ENCODE data around the gene FXR2. TPM values are rescaled to one million over a fixed set of nuclear protein-coding genes. Genes with fewer than 3 reads are reported as not detected.
A peak's percentile ranks its signal among the peaks of the same experiment; 100 is the strongest.

Gene FXR2
- total RNA-seq, 3 donors from 2014 or later (not counting 1 experiment from before 2014, with no cell fraction given), result 23.7 to 40.2 (median 29.5) TPM

GRCh38 chr17:7560172-7561027, 54.3 kb downstream of the FXR2 start:
- intact Hi-C loops (cut with micrococcal nuclease), result loop anchor here (1.0 to 5.0 kb wide), 8 partner anchors 12 to 308 kb away; partner anchors contain the start of genes CTDNEP1, ELP5, POLR2A and TMEM102
- Mint-ChIP-seq H3K4me3 (peak overlapping the region; percentile 98), H3K27me3 (ENCODE audit: low read depth in 2 of 2) (no peaks in the 10 kb centered on the region), H3K9me3 (no peaks in the 10 kb centered on the region), H3K36me3 (no peaks in the 10 kb centered on the region), H3K4me1 (peaks cover 25 to 38% of the 10 kb centered on the region in 2 donors), H3K27ac (peak overlapping the region; percentile 97 to 99)
- Histone ChIP-seq H3K4me1 (ENCODE audit: control insufficient read depth, insufficient read depth, low read length) (peaks cover 54% of the 10 kb centered on the region), H3K27ac (ENCODE audit: low read length) (peak overlapping the region; percentile 93), H3K27me3 (ENCODE audit: control insufficient read depth, insufficient read depth, low read length) (no peaks in the 10 kb centered on the region), H3K4me3 (ENCODE audit: low read length) (no peak overlapping the region), H3K9me3 (ENCODE audit: control insufficient read depth, insufficient read depth, low read length) (no peaks in the 10 kb centered on the region), H3K36me3 (ENCODE audit: control insufficient read depth, insufficient read depth, low read length) (peaks cover 16% of the 10 kb centered on the region)
- ATAC-seq (peak; percentile 20 to 48 (median 22)), DNase-seq (peak in 1 of 2 donors; percentile 74)
- WGBS (ENCODE audit: insufficient coverage), result 44% methylated on average over 18 of the region's 22 CpGs
- no peak for TF ChIP-seq CTCF (IDR thresholded peaks at IDR 0.05)

- Histone ChIP-seq H3K27ac (ENCODE audit: low read length) (peak overlapping the region; percentile 38), H3K4me3 (ENCODE audit: low read length) (peak overlapping the region; percentile 33), H3K9me3 (ENCODE audit: control insufficient read depth, insufficient read depth, low read length) (no peaks in the 10 kb centered on the region), H3K27me3 (ENCODE audit: control insufficient read depth, insufficient read depth, low read length) (no peaks in the 10 kb centered on the region), H3K36me3 (ENCODE audit: control insufficient read depth, insufficient read depth, low read length) (peaks cover 7% of the 10 kb centered on the region), H3K4me1 (ENCODE audit: control insufficient read depth, insufficient read depth, low read length) (peaks cover 56% of the 10 kb centered on the region)
- H3K27ac Mint-ChIP-seq, result peak overlapping the region in 1 of 2 donors; percentile 99
- H3K4me1 Mint-ChIP-seq, result peaks cover 30 to 46% of the 10 kb centered on the region in 2 donors
- no peaks in the 10 kb centered on the region for H3K9me3 Mint-ChIP-seq
- intact Hi-C loops (cut with micrococcal nuclease), result loop anchor here (2.0 to 5.0 kb wide), 4 partner anchors 37 to 307 kb away; partner anchors contain the start of genes CTDNEP1, ELP5, POLR2A and TMEM102
- DNase-seq, result no peak
- no peak for TF ChIP-seq CTCF (IDR thresholded peaks at IDR 0.05)
- H3K4me3 Mint-ChIP-seq, result no peak overlapping the region
- 66% methylated on average over 18 of the region's 18 CpGs for WGBS (ENCODE audit: insufficient coverage)
- no peaks in the 10 kb centered on the region for H3K27me3 Mint-ChIP-seq (ENCODE audit: low read depth in 2 of 2)
- no peak for ATAC-seq
- no peaks in the 10 kb centered on the region for H3K36me3 Mint-ChIP-seq
Measured at GRCh38 chr17:7559320-7560171, 55.2 kb downstream of the FXR2 start.

GRCh38 chr17:7558544-7559319, 56.0 kb downstream of the FXR2 start, which contains the start of gene TNFSF13:
TNFSF13 (plus strand) TSS chr17:7558750; CDS start chr17:7559040, 290 bp downstream.
- H3K4me1 Mint-ChIP-seq, result peaks cover 31 to 52% of the 10 kb centered on the region in 2 donors
- no peaks in the 10 kb centered on the region for H3K27me3 Mint-ChIP-seq (ENCODE audit: low read depth in 2 of 2)
- Histone ChIP-seq H3K9me3 (ENCODE audit: control insufficient read depth, insufficient read depth, low read length) (no peaks in the 10 kb centered on the region), H3K36me3 (ENCODE audit: control insufficient read depth, insufficient read depth, low read length) (peaks cover 3% of the 10 kb centered on the region), H3K27me3 (ENCODE audit: control insufficient read depth, insufficient read depth, low read length) (no peaks in the 10 kb centered on the region), H3K4me3 (ENCODE audit: low read length) (peak within 1 kb of the TSS; percentile 33), H3K27ac (ENCODE audit: low read length) (peak within 1 kb of the TSS; percentile 67), H3K4me1 (ENCODE audit: control insufficient read depth, insufficient read depth, low read length) (peaks cover 60% of the 10 kb centered on the region)
- WGBS (ENCODE audit: insufficient coverage), result 33% methylated on average over 16 of the region's 16 CpGs
- ATAC-seq (no peak), DNase-seq (no peak)
- no peak within 1 kb of the TSS for H3K4me3 Mint-ChIP-seq
- no peaks in the 10 kb centered on the region for H3K9me3 Mint-ChIP-seq
- peak within 1 kb of the TSS in 1 of 2 donors; percentile 75 for H3K27ac Mint-ChIP-seq
- TF ChIP-seq CTCF (IDR thresholded peaks at IDR 0.05), result no peak
- no peaks in the 10 kb centered on the region for H3K36me3 Mint-ChIP-seq
- intact Hi-C loops (cut with micrococcal nuclease), result loop anchor here (1.0 kb wide), 1 partner anchor 15 kb away; no protein-coding TSS in a partner anchor
